Activated CD4-positive, alpha-beta T cell treated with anti-CD3 and anti-CD28 coated beads, Interleukin-2, amount 10 ng/mL, durations not matched to agents 7 days and 5 days (primary cell): ENCODE measurements around the gene NIPAL3. TPM values are rescaled to one million over a fixed set of nuclear protein-coding genes. Genes with fewer than 3 reads are reported as not detected.

Source experiments
- CTCF ChIA-PET: fragments of 350-600 bp; sonication (Branson Sonifier 250); formaldehyde crosslinking; loops from one replicate; lab custom pipeline; 2021; ENCODE audit warnings: antibody characterized with exemption; lab: Charles Lee
- POLR2A ChIA-PET: fragments of 350-600 bp; sonication (Branson Sonifier 250); formaldehyde crosslinking; loops from one replicate; lab custom pipeline; 2021; ENCODE audit warnings: antibody characterized with exemption; lab: Charles Lee
- DNase-seq: peaks from one replicate; pipeline ENCODE4 v3.0.0-alpha.2; 2020
- H3K27ac Mint-ChIP-seq: one replicate; pipeline ENCODE4 v1.8.0; 2021; ENCODE audit warnings: mild to moderate bottlenecking, moderate library complexity, mixed read lengths
- H3K27me3 Mint-ChIP-seq: one replicate; pipeline ENCODE4 v1.8.0; 2021; ENCODE audit warnings: mixed read lengths
- H3K36me3 Mint-ChIP-seq: one replicate; pipeline ENCODE4 v1.8.0; 2021; ENCODE audit warnings: low read depth, mixed read lengths
- H3K4me1 Mint-ChIP-seq: one replicate; pipeline ENCODE4 v1.8.0; 2021; ENCODE audit warnings: mixed read lengths
- H3K4me3 Mint-ChIP-seq: one replicate; pipeline ENCODE4 v1.8.0; 2021; ENCODE audit warnings: mild to moderate bottlenecking, moderate library complexity, mixed read lengths
- H3K9me3 Mint-ChIP-seq: one replicate; pipeline ENCODE4 v1.8.0; 2021; ENCODE audit warnings: mixed read lengths
- total RNA-seq, 2 experiments: library from RNA; stranded (reverse); gene quantifications; one replicate each; pipeline ENCODE4 v1.2.3, GENCODE V29; 2021

NIPAL3 gene
- total RNA-seq, 2 experiments from 2014 or later = 72.8 to 78.1 TPM

DNA sequence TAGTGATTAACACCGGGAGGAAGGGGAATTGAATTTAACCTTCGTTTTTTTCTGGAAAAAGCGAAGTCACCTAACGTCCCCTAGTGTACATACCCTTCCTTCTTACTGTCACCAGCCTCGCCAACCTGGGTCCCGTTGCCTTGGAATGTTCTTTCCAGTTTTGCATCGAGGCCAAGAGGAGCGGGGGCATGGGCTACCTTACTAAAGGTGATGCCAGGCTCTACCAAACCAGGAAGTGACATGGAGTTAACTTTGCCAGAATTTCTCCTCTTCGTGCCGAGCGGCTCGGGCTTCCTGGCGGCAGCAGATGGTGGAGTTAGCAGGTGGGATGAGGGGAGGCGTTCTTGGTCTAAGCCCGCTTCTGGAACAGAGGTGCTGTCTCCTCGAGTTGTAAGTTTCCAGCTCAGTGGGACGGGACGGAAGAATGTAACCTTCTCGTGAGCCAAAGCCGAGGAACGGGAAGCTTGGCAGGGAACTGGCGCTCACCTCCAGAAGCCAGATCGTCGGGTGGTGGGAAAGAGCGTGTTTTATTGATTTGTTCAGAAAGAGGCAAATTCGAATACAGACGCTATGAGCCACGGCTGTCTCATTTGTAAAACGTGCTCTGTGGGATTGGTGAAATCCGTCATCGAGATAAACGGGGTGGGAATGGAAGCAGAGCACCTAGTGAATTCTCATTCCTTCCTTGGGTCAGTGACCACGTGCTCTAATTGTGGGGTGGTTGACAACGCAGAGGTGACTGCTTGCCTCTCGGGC, 486 bp downstream of the NIPAL3 start:
- Mint-ChIP-seq H3K36me3 (peaks cover 34% of the 10 kb centered on the region), H3K4me3 (peak overlapping the region; percentile 99), H3K27me3 (no peaks in the 10 kb centered on the region), H3K27ac (peak overlapping the region; percentile 90), H3K4me1 (peaks cover 58% of the 10 kb centered on the region), H3K9me3 (no peaks in the 10 kb centered on the region)
- DNase-seq = no peak
- CTCF ChIA-PET = interaction anchor here (0.5 to 5.1 kb wide), 49 partner anchors 9 to 1363 kb away, joined by 3 to 30 read pairs (median 4); partner anchors contain the start of genes RCAN3 and SRRM1
- POLR2A ChIA-PET = no interaction called here

DNA sequence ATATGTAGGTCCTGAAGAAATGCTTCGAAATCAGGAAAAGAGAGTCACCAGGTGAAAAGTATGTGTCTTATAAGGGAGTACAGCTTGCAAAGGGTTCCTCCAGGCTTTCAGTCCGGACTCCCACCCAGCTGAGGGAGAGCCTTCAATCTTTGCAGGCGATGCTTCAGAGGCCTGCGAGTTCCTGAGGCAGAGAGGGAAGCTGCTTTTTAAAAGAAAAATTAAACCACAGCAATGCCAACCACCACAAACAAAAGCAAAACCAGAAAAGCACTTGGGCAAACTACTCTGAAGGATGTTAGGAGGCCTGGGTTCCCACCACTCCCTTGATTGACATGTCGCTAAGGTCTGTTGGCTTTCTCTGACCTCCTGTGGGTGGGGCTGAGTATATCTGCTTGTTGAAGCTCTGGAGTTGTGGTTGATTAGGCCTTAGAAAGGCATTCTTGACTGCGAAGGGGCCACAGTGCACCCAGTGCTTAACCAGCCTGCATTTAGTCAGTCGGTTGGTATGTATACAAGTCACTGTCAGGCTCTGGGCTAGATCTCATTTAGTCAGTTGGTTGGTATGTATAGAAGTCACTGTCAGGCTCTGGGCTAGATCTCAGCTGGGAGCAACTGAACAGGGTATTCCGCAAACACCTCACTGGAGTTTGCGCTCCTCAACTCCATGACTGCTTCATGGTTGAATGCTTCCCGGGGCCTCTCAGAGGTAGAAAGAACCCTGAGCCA, 1.2 kb downstream of the NIPAL3 start:
- Mint-ChIP-seq H3K9me3 (no peaks in the 10 kb centered on the region), H3K4me3 (peak overlapping the region; percentile 99), H3K27ac (peak overlapping the region; percentile 90), H3K27me3 (no peaks in the 10 kb centered on the region), H3K4me1 (peaks cover 61% of the 10 kb centered on the region), H3K36me3 (peaks cover 42% of the 10 kb centered on the region)
- POLR2A ChIA-PET = no interaction called here
- CTCF ChIA-PET = interaction anchor here (0.8 to 5.1 kb wide), 10 partner anchors 8 to 266 kb away, joined by 3 to 30 read pairs (median 5); no protein-coding TSS in a partner anchor
- DNase-seq = peak; percentile 87

DNA sequence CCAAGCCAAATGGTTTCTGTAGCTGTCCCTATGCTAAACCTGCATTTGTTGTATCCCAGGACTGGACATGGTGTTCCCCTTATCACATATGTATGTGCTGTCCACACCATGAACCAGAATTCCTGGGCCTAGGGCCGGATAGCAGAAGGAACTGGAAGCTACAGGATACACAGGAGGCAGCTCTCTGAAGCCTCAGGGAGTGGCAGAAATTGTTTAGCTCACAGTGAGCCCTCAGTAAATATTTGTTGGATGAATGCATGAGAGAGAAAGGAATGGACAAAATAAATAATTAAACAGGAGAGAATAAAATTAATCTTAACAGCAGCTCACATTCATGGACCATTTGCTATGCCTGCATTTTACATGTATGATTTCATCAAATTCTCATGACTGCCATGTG, 2.1 kb downstream of the NIPAL3 start:
- H3K27ac Mint-ChIP-seq = peak overlapping the region; percentile 78
- no peak for DNase-seq
- CTCF ChIA-PET = interaction anchor here (0.7 to 5.1 kb wide), 8 partner anchors 9 to 219 kb away, joined by 3 to 30 read pairs (median 4); no protein-coding TSS in a partner anchor
- H3K27me3 Mint-ChIP-seq = no peaks in the 10 kb centered on the region
- H3K9me3 Mint-ChIP-seq = no peaks in the 10 kb centered on the region
- H3K36me3 Mint-ChIP-seq = peaks cover 49% of the 10 kb centered on the region
- H3K4me1 Mint-ChIP-seq = peaks cover 61% of the 10 kb centered on the region
- POLR2A ChIA-PET = no interaction called here
- H3K4me3 Mint-ChIP-seq = peak overlapping the region; percentile 99

DNA sequence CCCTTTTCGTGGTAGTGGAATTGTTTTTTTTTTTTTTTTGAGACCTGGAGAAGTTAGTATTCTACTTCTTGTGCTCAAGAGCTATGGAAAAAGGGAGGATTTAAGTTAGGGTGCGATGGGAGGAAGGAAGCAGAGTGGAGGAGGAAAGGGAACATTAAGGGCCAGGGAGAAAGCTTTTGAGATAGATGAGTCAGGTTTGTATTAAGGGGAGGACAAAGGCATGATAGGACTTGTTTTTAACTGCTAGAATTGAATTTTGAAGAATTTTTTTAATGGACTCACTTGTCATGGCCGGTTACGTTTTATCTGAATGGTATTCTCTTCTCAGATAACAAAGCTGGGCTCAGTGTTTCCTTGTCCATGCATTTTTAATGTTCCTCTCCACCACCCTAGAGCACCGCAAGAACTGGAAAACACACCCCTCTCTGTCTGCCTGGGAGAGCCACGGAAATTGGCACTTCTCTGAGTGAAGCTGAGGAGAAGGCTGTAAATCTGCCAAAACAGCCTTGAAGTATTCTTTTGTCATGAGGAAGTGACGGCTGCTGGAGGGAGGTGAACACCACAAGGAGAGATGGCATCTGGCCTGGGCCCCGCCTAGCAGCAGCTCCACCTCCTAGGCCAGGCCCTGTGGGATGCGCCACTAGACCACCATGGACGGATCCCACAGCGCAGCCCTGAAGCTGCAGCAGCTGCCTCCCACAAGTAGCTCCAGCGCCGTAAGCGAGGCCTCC, 3.5 kb downstream of the NIPAL3 start:
- DNase-seq = peak; percentile 25
- Mint-ChIP-seq H3K27ac (peak overlapping the region; percentile 80), H3K4me1 (peaks cover 60% of the 10 kb centered on the region), H3K9me3 (no peaks in the 10 kb centered on the region), H3K36me3 (peaks cover 63% of the 10 kb centered on the region), H3K4me3 (peak overlapping the region; percentile 46), H3K27me3 (no peaks in the 10 kb centered on the region)
- ChIA-PET POLR2A (no interaction called here), CTCF (interaction anchor here (0.6 to 2.0 kb wide), 2 partner anchors 10 to 277 kb away, joined by 3 to 7 read pairs; no protein-coding TSS in a partner anchor)

DNA sequence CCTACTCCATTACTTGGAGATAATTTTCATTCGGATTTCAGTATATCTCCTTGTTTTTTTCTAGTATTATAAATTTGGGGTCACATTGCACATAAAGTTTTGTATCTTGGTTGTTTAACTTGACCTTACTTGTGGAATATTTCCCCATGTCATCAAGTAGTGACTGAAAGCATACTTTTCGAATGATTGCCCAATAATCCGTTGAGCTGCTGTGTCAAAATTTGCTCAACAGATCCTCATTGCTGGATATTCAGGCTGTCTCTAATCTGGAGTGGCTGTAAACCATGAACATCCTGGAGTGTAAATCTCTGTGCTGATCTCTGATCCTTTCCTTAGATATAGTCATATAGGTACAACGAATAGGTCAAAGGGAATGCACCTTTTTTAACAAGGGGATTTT, 4.9 kb downstream of the NIPAL3 start:
- Mint-ChIP-seq H3K4me3 (no peak overlapping the region), H3K27me3 (no peaks in the 10 kb centered on the region), H3K27ac (no peak overlapping the region), H3K36me3 (peaks cover 72% of the 10 kb centered on the region), H3K4me1 (peaks cover 57% of the 10 kb centered on the region), H3K9me3 (no peaks in the 10 kb centered on the region)
- ChIA-PET POLR2A (no interaction called here), CTCF (no interaction called here)
- no peak for DNase-seq

DNA sequence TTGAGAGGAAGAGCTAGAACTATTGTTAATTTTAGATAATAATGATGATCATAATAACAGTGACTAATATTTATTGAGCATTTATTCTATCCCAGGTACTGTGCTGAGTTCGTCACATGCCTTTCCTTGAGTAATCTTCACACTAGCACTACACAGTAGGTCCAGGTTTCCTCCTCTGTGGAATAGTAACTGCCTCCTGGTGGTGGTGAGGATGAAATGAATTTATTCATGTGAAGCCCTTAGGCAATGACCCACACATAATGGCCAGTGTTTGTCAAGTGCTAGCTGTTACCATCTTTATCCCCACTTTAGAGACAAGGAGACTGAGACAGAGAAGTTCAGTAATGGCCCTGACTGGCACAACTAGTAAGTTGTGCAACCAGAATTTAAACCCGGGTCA, 5.9 kb downstream of the NIPAL3 start:
- no peaks in the 10 kb centered on the region for H3K27me3 Mint-ChIP-seq
- ChIA-PET CTCF (no interaction called here), POLR2A (interaction anchor here (0.7 kb wide), 1 partner anchor 24 kb away, joined by 6 read pairs; no protein-coding TSS in a partner anchor)
- H3K4me1 Mint-ChIP-seq = peaks cover 57% of the 10 kb centered on the region
- H3K4me3 Mint-ChIP-seq = no peak overlapping the region
- no peak for DNase-seq
- H3K36me3 Mint-ChIP-seq = peaks cover 78% of the 10 kb centered on the region
- H3K27ac Mint-ChIP-seq = no peak overlapping the region
- no peaks in the 10 kb centered on the region for H3K9me3 Mint-ChIP-seq

DNA sequence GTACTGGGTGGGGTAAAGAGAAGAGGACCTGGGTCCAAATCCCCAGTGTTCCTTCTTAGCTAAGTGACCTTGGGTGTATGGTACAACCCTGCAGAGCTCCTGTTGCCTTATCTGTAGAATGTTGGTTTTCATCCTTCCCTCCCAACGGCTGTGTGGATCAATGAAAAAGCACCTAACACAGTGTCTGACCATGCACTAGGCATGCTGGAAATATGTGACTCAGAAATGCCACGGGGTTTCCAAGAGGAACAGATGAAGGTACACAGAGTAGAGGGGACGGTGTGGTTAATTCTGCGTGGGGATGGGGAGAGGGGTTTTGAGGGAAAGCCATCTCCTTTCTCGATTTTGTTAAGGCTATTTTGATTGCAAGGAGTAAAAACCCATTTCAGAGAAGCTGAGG, 8.6 kb downstream of the NIPAL3 start:
- peak overlapping the region; percentile 1 for H3K27ac Mint-ChIP-seq
- H3K27me3 Mint-ChIP-seq = no peaks in the 10 kb centered on the region
- POLR2A ChIA-PET = no interaction called here
- no peak for DNase-seq
- no peaks in the 10 kb centered on the region for H3K9me3 Mint-ChIP-seq
- H3K4me3 Mint-ChIP-seq = no peak overlapping the region
- peaks cover 85% of the 10 kb centered on the region for H3K36me3 Mint-ChIP-seq
- H3K4me1 Mint-ChIP-seq = peaks cover 47% of the 10 kb centered on the region
- CTCF ChIA-PET = interaction anchor here (0.8 to 3.8 kb wide), 4 partner anchors 9 to 83 kb away, joined by 3 to 30 read pairs (median 4); partner anchors contain the start of gene NIPAL3

DNA sequence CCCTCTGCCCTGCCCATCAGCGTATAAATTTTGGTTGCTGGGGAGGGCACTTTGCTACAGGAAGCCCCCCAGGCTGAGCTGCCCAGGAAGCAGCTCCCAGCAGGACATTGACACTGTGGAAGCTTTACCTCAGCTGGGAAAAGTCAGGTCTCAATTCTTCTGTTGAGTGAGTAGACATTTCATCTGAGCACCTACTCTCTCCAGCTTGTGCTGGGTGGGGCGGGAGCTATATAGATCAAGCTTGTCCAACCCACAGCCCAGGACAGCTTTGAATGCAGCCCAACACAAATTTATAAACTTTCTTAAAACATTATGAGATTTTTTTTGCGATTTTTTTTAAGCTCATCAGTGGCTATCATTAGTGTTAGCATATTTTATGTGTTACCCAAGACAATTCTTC, 9.4 kb downstream of the NIPAL3 start:
- Mint-ChIP-seq H3K36me3 (peaks cover 82% of the 10 kb centered on the region), H3K27ac (no peak overlapping the region), H3K9me3 (no peaks in the 10 kb centered on the region), H3K27me3 (no peaks in the 10 kb centered on the region), H3K4me3 (no peak overlapping the region), H3K4me1 (peaks cover 47% of the 10 kb centered on the region)
- ChIA-PET CTCF (interaction anchor here (0.8 to 3.8 kb wide), 4 partner anchors 10 to 82 kb away, joined by 3 to 30 read pairs (median 4); partner anchors contain the start of gene NIPAL3), POLR2A (no interaction called here)
- DNase-seq = no peak

DNA sequence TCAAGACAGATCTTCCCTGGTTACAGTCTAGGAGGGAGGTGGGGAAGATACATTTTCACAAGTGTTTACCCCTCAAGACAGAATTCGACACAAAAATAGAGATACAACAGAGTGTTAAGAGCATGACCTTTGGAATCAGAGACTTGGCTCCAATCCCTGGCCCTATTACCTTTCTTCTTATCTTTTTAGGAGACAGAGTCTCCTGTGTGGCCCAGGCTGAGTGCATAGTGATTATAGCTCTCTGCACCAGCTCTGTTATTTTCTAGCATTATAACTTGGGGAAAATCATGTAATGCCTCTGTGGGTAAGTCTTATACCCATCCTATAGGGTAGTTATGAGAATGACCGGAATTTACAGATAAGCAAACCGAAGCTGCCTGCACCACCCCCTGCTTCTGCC, 9.8 kb downstream of the NIPAL3 start:
- DNase-seq = no peak
- ChIA-PET POLR2A (no interaction called here), CTCF (interaction anchor here (3.8 kb wide), 1 partner anchor 10 kb away, joined by 30 read pairs; the partner anchor contains the start of gene NIPAL3)
- Mint-ChIP-seq H3K4me1 (peaks cover 47% of the 10 kb centered on the region), H3K9me3 (no peaks in the 10 kb centered on the region), H3K27ac (no peak overlapping the region), H3K36me3 (peaks cover 81% of the 10 kb centered on the region), H3K27me3 (no peaks in the 10 kb centered on the region), H3K4me3 (no peak overlapping the region)

DNA sequence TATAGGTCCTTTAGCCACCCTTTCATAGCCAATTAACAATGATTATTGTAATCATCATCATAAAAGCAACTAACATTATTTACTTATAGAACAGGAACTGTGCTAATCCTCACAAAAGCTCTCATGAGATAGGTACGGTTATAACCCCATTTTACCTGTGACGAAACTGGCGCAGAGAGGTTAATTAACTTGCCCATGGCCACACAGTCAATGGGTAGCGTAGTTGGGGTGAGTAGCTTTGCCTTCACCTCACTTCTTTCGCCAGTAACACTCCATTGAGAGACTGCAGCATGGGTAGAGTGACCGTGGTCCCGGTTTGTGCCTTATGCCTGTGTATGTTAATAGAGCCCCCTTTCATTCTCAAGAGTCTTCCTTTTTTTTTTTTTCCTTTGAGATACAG, 10.3 kb downstream of the NIPAL3 start:
- Mint-ChIP-seq H3K27ac (no peak overlapping the region), H3K4me3 (no peak overlapping the region), H3K36me3 (peaks cover 78% of the 10 kb centered on the region), H3K27me3 (no peaks in the 10 kb centered on the region), H3K4me1 (peaks cover 46% of the 10 kb centered on the region), H3K9me3 (no peaks in the 10 kb centered on the region)
- ChIA-PET POLR2A (no interaction called here), CTCF (interaction anchor here (3.8 kb wide), 1 partner anchor 10 kb away, joined by 30 read pairs; the partner anchor contains the start of gene NIPAL3)
- DNase-seq = no peak

DNA sequence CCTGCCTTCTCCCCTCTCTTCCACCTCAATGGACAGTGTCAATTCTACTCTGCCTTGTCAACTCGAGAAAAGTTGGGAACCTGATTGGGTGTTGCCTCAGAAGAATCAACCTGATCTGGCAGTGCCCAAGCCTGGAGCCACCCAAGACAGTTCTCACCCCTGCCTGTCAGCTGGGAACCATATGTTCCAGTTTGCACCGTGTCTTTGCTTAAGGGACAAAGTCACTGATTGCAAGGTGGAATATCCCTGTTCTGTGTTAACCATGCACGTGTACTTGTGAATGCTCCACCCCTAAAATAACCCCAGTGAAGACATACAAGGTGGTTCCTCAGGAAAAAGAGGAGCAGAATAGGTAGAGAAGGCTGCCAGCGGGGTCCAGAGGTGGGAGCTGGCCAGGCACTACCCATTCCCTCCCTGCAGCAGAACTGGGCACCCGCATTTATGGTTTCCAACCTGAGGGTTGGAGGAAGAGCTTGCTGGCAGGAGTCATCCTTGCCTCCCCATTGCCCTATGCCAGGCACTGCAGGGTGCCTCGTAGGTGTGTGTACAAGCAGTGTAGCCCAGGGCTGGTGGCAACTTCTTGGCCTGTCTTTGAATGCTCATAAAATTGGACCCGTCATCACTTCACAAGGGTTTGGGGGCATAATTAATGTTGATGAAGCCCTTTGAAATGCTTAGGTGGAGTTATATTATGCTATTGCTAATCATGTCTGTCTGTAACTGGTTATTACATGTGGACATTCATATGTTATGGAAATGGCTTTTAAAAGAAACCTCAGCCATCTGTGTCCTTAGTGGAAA, 11.3 kb downstream of the NIPAL3 start:
- CTCF ChIA-PET = interaction anchor here (3.8 kb wide), 1 partner anchor 12 kb away, joined by 30 read pairs; the partner anchor contains the start of gene NIPAL3
- Mint-ChIP-seq H3K27ac (no peak overlapping the region), H3K4me1 (peaks cover 40% of the 10 kb centered on the region), H3K36me3 (peaks cover 76% of the 10 kb centered on the region), H3K27me3 (no peaks in the 10 kb centered on the region), H3K4me3 (no peak overlapping the region), H3K9me3 (no peaks in the 10 kb centered on the region)
- DNase-seq = no peak
- POLR2A ChIA-PET = no interaction called here

DNA sequence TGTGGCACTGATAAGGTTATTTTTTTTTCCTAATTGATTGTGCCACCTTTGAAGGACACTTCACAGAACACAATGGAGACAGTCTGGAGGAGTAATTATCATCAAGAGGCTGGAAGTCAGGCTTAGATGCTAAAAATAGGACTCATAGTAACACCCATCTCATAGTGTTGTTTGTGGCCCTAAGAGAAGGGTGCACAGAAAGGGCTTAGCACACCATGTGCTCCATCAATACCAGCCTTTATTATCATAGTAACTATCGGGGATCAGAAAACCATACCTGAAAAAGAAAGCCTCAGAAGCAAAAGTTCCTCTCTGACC, 11.9 kb downstream of the NIPAL3 start:
- Mint-ChIP-seq H3K36me3 (peaks cover 73% of the 10 kb centered on the region), H3K4me1 (peaks cover 35% of the 10 kb centered on the region), H3K27ac (no peak overlapping the region), H3K9me3 (no peaks in the 10 kb centered on the region), H3K4me3 (no peak overlapping the region), H3K27me3 (no peaks in the 10 kb centered on the region)
- POLR2A ChIA-PET = no interaction called here
- CTCF ChIA-PET = interaction anchor here (1.3 to 1.9 kb wide), 2 partner anchors 10 to 12 kb away, joined by 3 to 6 read pairs; partner anchors contain the start of gene NIPAL3
- no peak for DNase-seq
